Measurements from ENCODE around the gene XRCC1.

DNA sequence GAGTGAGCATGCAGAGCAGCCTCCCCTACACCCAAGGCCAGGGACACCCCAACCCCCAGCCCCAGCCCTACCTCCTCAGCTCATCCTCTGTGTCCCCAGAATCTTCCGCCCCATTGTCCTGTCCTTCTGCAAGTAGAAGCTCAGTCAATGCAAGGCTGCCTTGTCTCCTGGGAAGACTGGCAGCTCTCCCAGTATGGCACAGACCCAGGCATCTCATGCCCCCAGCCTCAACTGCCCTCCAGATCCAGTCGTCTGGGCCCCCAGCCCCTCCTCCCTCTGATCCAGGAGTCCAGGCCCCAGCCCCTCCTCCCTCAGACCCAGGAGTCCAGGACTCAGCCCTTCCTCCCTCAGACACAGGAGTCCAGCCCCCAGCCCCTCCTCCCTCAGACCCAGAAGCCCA, 29.3 kb downstream of the XRCC1 start:
- TF ChIP-seq EP300 (IDR thresholded peaks at IDR 0.05; ENCODE audit: low read depth) (no peak), POLR2AphosphoS5 (IDR thresholded peaks at IDR 0.05) (no peak)
